Endodermal cell (in vitro differentiated cells): Measurements from ENCODE around the gene LRRC26. TPM values are rescaled to one million over a fixed set of nuclear protein-coding genes. Genes with fewer than 3 reads are reported as not detected.

Source experiments
- DNase-seq: peaks from one replicate; pipeline ENCODE4 v3.0.0-alpha.2; 2017
- H3K27ac ChIP-seq: 2 replicates; pipeline ENCODE4 v1.5.1; 2013; ENCODE audit warnings: mild to moderate bottlenecking, low read depth, low read length, moderate library complexity
- H3K27me3 ChIP-seq: 2 replicates; pipeline ENCODE4 v1.6.1; 2013; ENCODE audit warnings: mild to moderate bottlenecking, low read length, moderate library complexity; ENCODE audit not compliant: insufficient read depth, control insufficient read depth, poor library complexity, severe bottlenecking
- H3K36me3 ChIP-seq: 2 replicates; pipeline ENCODE4 v1.7.0; 2013; ENCODE audit warnings: mild to moderate bottlenecking, low read length, moderate library complexity; ENCODE audit not compliant: control insufficient read depth, insufficient read depth
- H3K4me1 ChIP-seq: one replicate; pipeline ENCODE4 v1.7.0; 2013; ENCODE audit warnings: low read length; ENCODE audit not compliant: control insufficient read depth, insufficient read depth
- H3K4me3 ChIP-seq: 2 replicates; pipeline ENCODE4 v1.5.1; 2013; ENCODE audit warnings: mild to moderate bottlenecking, low read length, moderate library complexity
- H3K9ac ChIP-seq: 2 replicates; pipeline ENCODE4 v1.6.1; 2013; ENCODE audit warnings: mild to moderate bottlenecking, low read length, moderate library complexity; ENCODE audit not compliant: poor library complexity, severe bottlenecking; ENCODE audit errors: extremely low read depth
- H3K9me3 ChIP-seq: 2 replicates; pipeline ENCODE4 v1.6.1; 2013; ENCODE audit warnings: mild to moderate bottlenecking, low read length, moderate library complexity; ENCODE audit not compliant: control insufficient read depth
- H3K27ac Mint-ChIP-seq: 2 replicates; pipeline ENCODE4 v1.8.0; 2020; ENCODE audit warnings: mixed read lengths
- H3K27me3 Mint-ChIP-seq: 2 replicates; pipeline ENCODE4 v1.8.0; 2021; ENCODE audit warnings: mild to moderate bottlenecking, mixed read lengths; ENCODE audit not compliant: insufficient read depth
- H3K36me3 Mint-ChIP-seq: 2 replicates; pipeline ENCODE4 v1.8.0; 2020; ENCODE audit warnings: low read depth, mixed read lengths
- H3K4me1 Mint-ChIP-seq: 2 replicates; pipeline ENCODE4 v1.8.0; 2020; ENCODE audit warnings: mixed read lengths
- H3K4me3 Mint-ChIP-seq: 2 replicates; pipeline ENCODE4 v1.8.0; 2020; ENCODE audit warnings: mild to moderate bottlenecking, moderate library complexity, mixed read lengths
- H3K9me3 Mint-ChIP-seq: 2 replicates; pipeline ENCODE4 v1.8.0; 2020; ENCODE audit warnings: mild to moderate bottlenecking, mixed read lengths
- CTCF ChIP-seq: fragments of 200-600 bp; sonication (generic); conservative IDR thresholded peaks from 2 replicates; pipeline ENCODE4 v1.5.0; 2021; ENCODE audit warnings: antibody characterized with exemption, mild to moderate bottlenecking
- WGBS, 2 experiments: methylation state at CpG; one replicate each; pipeline versions ENCODE4 v1.1.5 to v1.1.7; 2013; ENCODE audit warnings: missing lambda C conversion rate in 2 of 2, mixed read lengths in 1 of 2; ENCODE audit not compliant: insufficient coverage in 1 of 2, insufficient read length in 1 of 2; 5-methylcytosine and 5-hydroxymethylcytosine counted together
- total RNA-seq, 2 donors: library from RNA; stranded (reverse); fragmentation: NEBNext Ultra II Directional in 1 of 2; extraction: Animal tissue kit (Norgen Biotek cat#: 25700) in 1 of 2; gene quantifications; 2 replicates in 1 of 2; 3 replicates in 1 of 2; pipeline ENCODE4 v1.2.1, GENCODE V29; 2021

Gene LRRC26
- total RNA-seq, 2 donors from 2014 or later = 0.53 TPM; not detected in 1

- Histone ChIP-seq H3K4me3 (peak within 1 kb of the TSS; percentile 83), H3K27ac (no peak within 1 kb of the TSS), H3K9ac (no peak within 1 kb of the TSS), H3K36me3 (no peaks in the 10 kb centered on the region), H3K9me3 (no peaks in the 10 kb centered on the region), H3K27me3 (no peaks in the 10 kb centered on the region), H3K4me1 (peaks cover 30% of the 10 kb centered on the region)
- Mint-ChIP-seq H3K27ac (peak within 1 kb of the TSS; percentile 86), H3K36me3 (no peaks in the 10 kb centered on the region), H3K4me3 (peak within 1 kb of the TSS; percentile 71), H3K4me1 (peaks cover 27% of the 10 kb centered on the region), H3K9me3 (no peaks in the 10 kb centered on the region), H3K27me3 (no peaks in the 10 kb centered on the region)
- DNase-seq = peak; percentile 99
- TF ChIP-seq CTCF = no peak
- 0% methylated on average over 36 to 118 of the region's 118 CpGs for WGBS, 2 experiments
These were observed 30.7 kb upstream of the LRRC26 start, which contains the start of gene TPRN for GRCh38 chr9:137200311-137201204. Gene TPRN, minus strand, starts transcription at chr9:137200741. Its CDS starts 30 bp downstream, at chr9:137200711.

- Mint-ChIP-seq H3K36me3 (peaks cover 1% of the 10 kb centered on the region), H3K4me1 (peaks cover 28% of the 10 kb centered on the region), H3K27ac (no peak overlapping the region), H3K9me3 (no peaks in the 10 kb centered on the region), H3K4me3 (peak overlapping the region; percentile 70), H3K27me3 (no peaks in the 10 kb centered on the region)
- TF ChIP-seq CTCF = peak; percentile 19
- Histone ChIP-seq H3K4me1 (peaks cover 29% of the 10 kb centered on the region), H3K9me3 (no peaks in the 10 kb centered on the region), H3K27ac (no peak overlapping the region), H3K9ac (no peak overlapping the region), H3K36me3 (no peaks in the 10 kb centered on the region), H3K27me3 (no peaks in the 10 kb centered on the region), H3K4me3 (peak overlapping the region; percentile 66)
- peak; percentile 68 for DNase-seq
- 27 to 44% methylated on average over 11 to 51 of the region's 51 CpGs for WGBS, 2 experiments
These were observed 29.7 kb upstream of the LRRC26 start for GRCh38 chr9:137199411-137200121.

GRCh38 chr9:137198902-137199283, 29.0 kb upstream of the LRRC26 start:
- Histone ChIP-seq H3K27ac (no peak overlapping the region), H3K27me3 (no peaks in the 10 kb centered on the region), H3K9me3 (no peaks in the 10 kb centered on the region), H3K4me3 (peak overlapping the region; percentile 66), H3K4me1 (peaks cover 24% of the 10 kb centered on the region), H3K36me3 (no peaks in the 10 kb centered on the region), H3K9ac (no peak overlapping the region)
- Mint-ChIP-seq H3K27me3 (no peaks in the 10 kb centered on the region), H3K9me3 (no peaks in the 10 kb centered on the region), H3K4me1 (peaks cover 22% of the 10 kb centered on the region), H3K4me3 (peak overlapping the region; percentile 70), H3K36me3 (peaks cover 1% of the 10 kb centered on the region), H3K27ac (no peak overlapping the region)
- no peak for DNase-seq
- no peak for TF ChIP-seq CTCF
- WGBS, 2 experiments = 81 to 85% methylated on average over 5 to 11 of the region's 11 CpGs
